HEK293 (cell line): Measurements from ENCODE around the gene LHFPL3.
A peak's percentile ranks its signal among the peaks of the same experiment; 100 is the strongest.

Experiments
- CTCF ChIA-PET: fragments of 350-600 bp; formaldehyde crosslinking; extraction: SDS; loops from one replicate; lab custom pipeline; 2021; ENCODE audit warnings: antibody characterized with exemption; lab: Yijun Ruan, JAX
- POLR2A ChIA-PET: fragments of 300-600 bp; formaldehyde crosslinking; extraction: SDS; loops from one replicate; lab custom pipeline; 2020; ENCODE audit warnings: antibody characterized with exemption, inconsistent platforms; lab: Yijun Ruan, JAX
- H3K27ac ChIP-seq: fragments of 200-500 bp; sonication (Bioruptor generic); 2 replicates; pipeline ENCODE4 v1.5.1; 2014; ENCODE audit warnings: low read depth, low read length, control low read depth, inconsistent platforms; ENCODE audit errors: extremely low read depth
- H3K36me3 ChIP-seq, 2 experiments: fragments of 200-500 bp in 1 of 2; sonication (Bioruptor generic) in 1 of 2; 1 replicate in 1 of 2; 2 replicates in 1 of 2; pipeline ENCODE4 v1.5.1; 2014 to 2017; ENCODE audit warnings: inconsistent platforms in 2 of 2, low read length in 2 of 2; ENCODE audit not compliant: control insufficient read depth in 2 of 2, insufficient read depth in 1 of 2
- H3K4me1 ChIP-seq: fragments of 200-500 bp; sonication (Bioruptor generic); 2 replicates; pipeline ENCODE4 v1.5.1; 2014; ENCODE audit warnings: mild to moderate bottlenecking, low read length, inconsistent platforms; ENCODE audit not compliant: control insufficient read depth, insufficient read depth
- H3K4me3 ChIP-seq: 2 replicates; pipeline ENCODE4 v1.5.1; 2011; ENCODE audit warnings: low read depth, mild to moderate bottlenecking, control low read depth, low read length, moderate library complexity
- H3K9me3 ChIP-seq: fragments of 200-500 bp; sonication (Bioruptor generic); 2 replicates; pipeline ENCODE4 v1.5.1; 2014; ENCODE audit warnings: low read depth, low read length, inconsistent platforms; ENCODE audit not compliant: control insufficient read depth, insufficient read depth
- FEZF1 ChIP-seq: fragments of 450-650 bp; formaldehyde crosslinking; IDR thresholded peaks from 2 replicates; pipeline ENCODE4 v1.5.1; 2016; ENCODE audit warnings: missing biosample characterization, missing genetic modification characterization
- GLIS1 ChIP-seq: fragments of 450-650 bp; formaldehyde crosslinking; IDR thresholded peaks from 2 replicates; pipeline ENCODE4 v1.5.1; 2016; ENCODE audit warnings: missing biosample characterization, missing genetic modification characterization
- KLF8 ChIP-seq: fragments of 450-650 bp; formaldehyde crosslinking; IDR thresholded peaks from 2 replicates; pipeline ENCODE4 v1.5.1; 2016; ENCODE audit warnings: missing biosample characterization, missing genetic modification characterization
- PRDM10 ChIP-seq: fragments of 450-650 bp; formaldehyde crosslinking; IDR thresholded peaks from 2 replicates; pipeline ENCODE4 v1.5.1; 2016; ENCODE audit warnings: missing biosample characterization, missing genetic modification characterization
- TSHZ1 ChIP-seq: fragments of 450-650 bp; formaldehyde crosslinking; IDR thresholded peaks from 2 replicates; pipeline ENCODE4 v1.5.1; 2016; ENCODE audit warnings: missing biosample characterization, missing genetic modification characterization, borderline replicate concordance
- ZBTB17 ChIP-seq: fragments of 450-650 bp; formaldehyde crosslinking; IDR thresholded peaks from 2 replicates; pipeline ENCODE4 v1.5.1; 2016; ENCODE audit warnings: missing biosample characterization, missing genetic modification characterization
- ZBTB8A ChIP-seq: fragments of 450-650 bp; formaldehyde crosslinking; IDR thresholded peaks from 2 replicates; pipeline ENCODE4 v1.5.1; 2016; ENCODE audit warnings: missing biosample characterization, missing genetic modification characterization
- ZNF19 ChIP-seq: fragments of 450-650 bp; formaldehyde crosslinking; IDR thresholded peaks from 2 replicates; pipeline ENCODE4; 2016; ENCODE audit warnings: missing biosample characterization, missing genetic modification characterization, low read depth
- ZNF26 ChIP-seq: fragments of 450-650 bp; formaldehyde crosslinking; IDR thresholded peaks from 2 replicates; pipeline ENCODE4 v1.5.1; 2016; ENCODE audit warnings: missing biosample characterization, missing genetic modification characterization
- ZNF423 ChIP-seq: fragments of 450-650 bp; formaldehyde crosslinking; IDR thresholded peaks from 2 replicates; pipeline ENCODE4 v1.5.1; 2016; ENCODE audit warnings: missing biosample characterization, missing genetic modification characterization
- ZNF501 ChIP-seq: fragments of 450-650 bp; formaldehyde crosslinking; IDR thresholded peaks from 2 replicates; pipeline ENCODE4 v1.5.1; 2016; ENCODE audit warnings: missing biosample characterization, missing genetic modification characterization
- ZNF548 ChIP-seq: fragments of 450-650 bp; formaldehyde crosslinking; IDR thresholded peaks from 2 replicates; pipeline ENCODE4 v1.5.1; 2016; ENCODE audit warnings: missing biosample characterization, missing genetic modification characterization
- ZNF549 ChIP-seq: fragments of 450-650 bp; IDR thresholded peaks from 2 replicates; pipeline ENCODE4 v1.5.1; 2018; ENCODE audit warnings: missing biosample characterization, missing genetic modification characterization, mild to moderate bottlenecking, inconsistent platforms, moderate library complexity
- ZNF792 ChIP-seq: fragments of 450-650 bp; formaldehyde crosslinking; IDR thresholded peaks from 2 replicates; pipeline ENCODE4 v1.5.1; 2016; ENCODE audit warnings: missing biosample characterization, missing genetic modification characterization
- TF ChIP-seq, protein P1 (sequence below): fragments of 450-650 bp; formaldehyde crosslinking; IDR thresholded peaks from 2 replicates; pipeline ENCODE4 v1.5.1; 2017; ENCODE audit warnings: missing biosample characterization, mild to moderate bottlenecking, missing genetic modification characterization, moderate library complexity
- TF ChIP-seq, protein P2 (sequence below): fragments of 450-650 bp; formaldehyde crosslinking; IDR thresholded peaks from 2 replicates; pipeline ENCODE4 v1.5.1; 2016; ENCODE audit warnings: missing biosample characterization, missing genetic modification characterization
- TF ChIP-seq, protein P3 (sequence below): fragments of 450-650 bp; IDR thresholded peaks from 2 replicates; pipeline ENCODE4 v1.5.1; 2018; ENCODE audit warnings: missing biosample characterization, missing genetic modification characterization

Gene LHFPL3

GRCh38 chr7:104895522-104896236 is 567.3 kb downstream of the LHFPL3 start:
- Histone ChIP-seq H3K9me3 (no peaks in the 10 kb centered on the region), H3K27ac (no peak overlapping the region), H3K4me1 (no peaks in the 10 kb centered on the region), H3K4me3 (no peak overlapping the region), H3K36me3 (no peaks in the 10 kb centered on the region)
- CTCF ChIA-PET, result interaction anchor here (0.6 to 3.4 kb wide), 2 partner anchors 12 to 1117 kb away, joined by 3 to 14 read pairs; no protein-coding TSS in a partner anchor
- POLR2A ChIA-PET, result no interaction called here
- no peak for TF ChIP-seq TSHZ1
- no peak for TF ChIP-seq ZNF792 (tag by site-specific recombination)
- TF ChIP-seq ZBTB17 (tag by site-specific recombination), result no peak

GRCh38 chr7:104898434-104898833 is 570.0 kb downstream of the LHFPL3 start:
- ChIA-PET POLR2A (no interaction called here), CTCF (interaction anchor here (0.7 to 1.4 kb wide), 3 partner anchors 13 to 24 kb away, joined by 3 to 9 read pairs (median 4); no protein-coding TSS in a partner anchor)

More at GRCh38 chr7:104898434-104898833, 570.0 kb downstream of the LHFPL3 start:
- Histone ChIP-seq H3K36me3 (no peaks in the 10 kb centered on the region), H3K4me3 (no peak overlapping the region), H3K27ac (no peak overlapping the region), H3K9me3 (no peaks in the 10 kb centered on the region), H3K4me1 (no peaks in the 10 kb centered on the region)
- TF ChIP-seq GLIS1 (tag by site-specific recombination), result peak; percentile 45; the same call in 1 of the 2 replicates
- TF ChIP-seq ZNF548, result no peak
- TF ChIP-seq, protein P1, sequence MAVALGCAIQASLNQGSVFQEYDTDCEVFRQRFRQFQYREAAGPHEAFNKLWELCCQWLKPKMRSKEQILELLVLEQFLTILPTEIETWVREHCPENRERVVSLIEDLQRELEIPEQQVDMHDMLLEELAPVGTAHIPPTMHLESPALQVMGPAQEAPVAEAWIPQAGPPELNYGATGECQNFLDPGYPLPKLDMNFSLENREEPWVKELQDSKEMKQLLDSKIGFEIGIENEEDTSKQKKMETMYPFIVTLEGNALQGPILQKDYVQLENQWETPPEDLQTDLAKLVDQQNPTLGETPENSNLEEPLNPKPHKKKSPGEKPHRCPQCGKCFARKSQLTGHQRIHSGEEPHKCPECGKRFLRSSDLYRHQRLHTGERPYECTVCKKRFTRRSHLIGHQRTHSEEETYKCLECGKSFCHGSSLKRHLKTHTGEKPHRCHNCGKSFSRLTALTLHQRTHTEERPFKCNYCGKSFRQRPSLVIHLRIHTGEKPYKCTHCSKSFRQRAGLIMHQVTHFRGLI (tag by site-specific recombination), result no peak
- TF ChIP-seq KLF8 (tag by site-specific recombination), result no peak
- TF ChIP-seq ZNF792 (tag by site-specific recombination), result no peak
- TF ChIP-seq ZBTB8A (tag by site-specific recombination), result 0 out of 2 replicates have a peak, but pooled peaks have one; percentile 37
- TF ChIP-seq FEZF1, result peak; percentile 86
- TF ChIP-seq ZNF19, result no peak
- 0 out of 2 replicates have a peak, but pooled peaks have one; percentile 24 for TF ChIP-seq ZNF423 (tag by site-specific recombination)
- TF ChIP-seq ZNF501 (tag by site-specific recombination), result no peak
- no peak for TF ChIP-seq ZNF549 (tag by site-specific recombination)
- no peak for TF ChIP-seq ZNF26 (tag by site-specific recombination)
- TF ChIP-seq, protein P2, sequence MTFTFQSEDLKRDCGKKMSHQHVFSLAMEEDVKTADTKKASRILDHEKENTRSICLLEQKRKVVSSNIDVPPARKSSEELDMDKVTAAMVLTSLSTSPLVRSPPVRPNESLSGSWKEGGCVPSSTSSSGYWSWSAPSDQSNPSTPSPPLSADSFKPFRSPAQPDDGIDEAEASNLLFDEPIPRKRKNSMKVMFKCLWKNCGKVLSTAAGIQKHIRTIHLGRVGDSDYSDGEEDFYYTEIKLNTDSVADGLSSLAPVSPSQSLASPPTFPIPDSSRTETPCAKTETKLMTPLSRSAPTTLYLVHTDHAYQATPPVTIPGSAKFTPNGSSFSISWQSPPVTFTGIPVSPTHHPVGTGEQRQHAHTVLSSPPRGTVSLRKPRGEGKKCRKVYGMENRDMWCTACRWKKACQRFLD (tag by site-specific recombination), result no peak
- no peak for TF ChIP-seq PRDM10 (tag by site-specific recombination)
- TF ChIP-seq, protein P3, sequence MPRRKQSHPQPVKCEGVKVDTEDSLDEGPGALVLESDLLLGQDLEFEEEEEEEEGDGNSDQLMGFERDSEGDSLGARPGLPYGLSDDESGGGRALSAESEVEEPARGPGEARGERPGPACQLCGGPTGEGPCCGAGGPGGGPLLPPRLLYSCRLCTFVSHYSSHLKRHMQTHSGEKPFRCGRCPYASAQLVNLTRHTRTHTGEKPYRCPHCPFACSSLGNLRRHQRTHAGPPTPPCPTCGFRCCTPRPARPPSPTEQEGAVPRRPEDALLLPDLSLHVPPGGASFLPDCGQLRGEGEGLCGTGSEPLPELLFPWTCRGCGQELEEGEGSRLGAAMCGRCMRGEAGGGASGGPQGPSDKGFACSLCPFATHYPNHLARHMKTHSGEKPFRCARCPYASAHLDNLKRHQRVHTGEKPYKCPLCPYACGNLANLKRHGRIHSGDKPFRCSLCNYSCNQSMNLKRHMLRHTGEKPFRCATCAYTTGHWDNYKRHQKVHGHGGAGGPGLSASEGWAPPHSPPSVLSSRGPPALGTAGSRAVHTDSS (tag by site-specific recombination), result no peak
